Measurements from ENCODE around the gene NDUFS2.
A peak's percentile ranks its signal among the peaks of the same experiment; 100 is the strongest.

Gene NDUFS2

DNA sequence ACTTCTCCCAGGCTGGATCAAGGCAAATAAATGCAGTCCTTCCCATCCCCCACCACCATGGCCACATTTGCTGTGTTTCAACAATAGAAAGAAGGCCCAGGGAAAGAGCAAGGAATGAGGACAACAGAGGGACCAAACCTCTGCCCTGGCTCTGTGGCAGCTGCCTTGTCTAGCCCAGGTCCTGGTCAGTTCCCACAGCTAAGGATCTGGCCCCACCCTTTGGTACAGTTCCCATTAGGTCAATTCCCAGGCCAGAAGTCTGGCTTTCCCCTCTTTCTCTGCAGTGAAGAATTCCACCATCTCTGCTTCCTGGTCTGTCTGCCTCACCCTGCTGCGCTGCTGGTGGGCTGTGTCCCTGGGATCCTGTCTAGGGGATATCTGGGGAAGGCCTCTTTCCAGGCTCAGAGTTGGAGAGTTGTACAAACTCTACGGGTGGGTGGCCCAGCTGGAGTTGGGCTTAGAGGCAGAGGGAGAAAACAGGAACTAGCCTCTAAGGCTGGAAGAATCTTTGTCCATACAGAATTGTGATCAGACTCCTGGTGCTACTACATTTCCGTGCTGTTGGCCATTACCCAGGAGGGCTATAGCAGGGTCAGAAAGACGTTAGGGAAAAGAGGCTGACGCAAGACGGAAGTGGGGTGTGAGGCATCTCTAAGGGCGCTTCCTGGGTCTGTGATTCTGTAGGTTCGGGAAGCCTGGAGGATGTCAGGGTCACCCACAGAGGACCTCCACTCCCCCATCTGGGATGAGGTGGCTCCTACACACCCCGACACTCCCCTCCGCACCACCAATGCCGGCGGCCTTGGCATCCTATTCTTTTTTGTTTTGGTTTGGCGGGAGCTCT, 953 bp upstream of the NDUFS2 start:
- peak overlapping the region; percentile 88 for H3K27ac ChIP-seq
- TF ChIP-seq, protein P1, sequence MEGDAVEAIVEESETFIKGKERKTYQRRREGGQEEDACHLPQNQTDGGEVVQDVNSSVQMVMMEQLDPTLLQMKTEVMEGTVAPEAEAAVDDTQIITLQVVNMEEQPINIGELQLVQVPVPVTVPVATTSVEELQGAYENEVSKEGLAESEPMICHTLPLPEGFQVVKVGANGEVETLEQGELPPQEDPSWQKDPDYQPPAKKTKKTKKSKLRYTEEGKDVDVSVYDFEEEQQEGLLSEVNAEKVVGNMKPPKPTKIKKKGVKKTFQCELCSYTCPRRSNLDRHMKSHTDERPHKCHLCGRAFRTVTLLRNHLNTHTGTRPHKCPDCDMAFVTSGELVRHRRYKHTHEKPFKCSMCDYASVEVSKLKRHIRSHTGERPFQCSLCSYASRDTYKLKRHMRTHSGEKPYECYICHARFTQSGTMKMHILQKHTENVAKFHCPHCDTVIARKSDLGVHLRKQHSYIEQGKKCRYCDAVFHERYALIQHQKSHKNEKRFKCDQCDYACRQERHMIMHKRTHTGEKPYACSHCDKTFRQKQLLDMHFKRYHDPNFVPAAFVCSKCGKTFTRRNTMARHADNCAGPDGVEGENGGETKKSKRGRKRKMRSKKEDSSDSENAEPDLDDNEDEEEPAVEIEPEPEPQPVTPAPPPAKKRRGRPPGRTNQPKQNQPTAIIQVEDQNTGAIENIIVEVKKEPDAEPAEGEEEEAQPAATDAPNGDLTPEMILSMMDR (conservative IDR thresholded peaks at IDR 0.05) = no peak
- TF ChIP-seq ZFX (IDR thresholded peaks at IDR 0.05) = no peak

DNA sequence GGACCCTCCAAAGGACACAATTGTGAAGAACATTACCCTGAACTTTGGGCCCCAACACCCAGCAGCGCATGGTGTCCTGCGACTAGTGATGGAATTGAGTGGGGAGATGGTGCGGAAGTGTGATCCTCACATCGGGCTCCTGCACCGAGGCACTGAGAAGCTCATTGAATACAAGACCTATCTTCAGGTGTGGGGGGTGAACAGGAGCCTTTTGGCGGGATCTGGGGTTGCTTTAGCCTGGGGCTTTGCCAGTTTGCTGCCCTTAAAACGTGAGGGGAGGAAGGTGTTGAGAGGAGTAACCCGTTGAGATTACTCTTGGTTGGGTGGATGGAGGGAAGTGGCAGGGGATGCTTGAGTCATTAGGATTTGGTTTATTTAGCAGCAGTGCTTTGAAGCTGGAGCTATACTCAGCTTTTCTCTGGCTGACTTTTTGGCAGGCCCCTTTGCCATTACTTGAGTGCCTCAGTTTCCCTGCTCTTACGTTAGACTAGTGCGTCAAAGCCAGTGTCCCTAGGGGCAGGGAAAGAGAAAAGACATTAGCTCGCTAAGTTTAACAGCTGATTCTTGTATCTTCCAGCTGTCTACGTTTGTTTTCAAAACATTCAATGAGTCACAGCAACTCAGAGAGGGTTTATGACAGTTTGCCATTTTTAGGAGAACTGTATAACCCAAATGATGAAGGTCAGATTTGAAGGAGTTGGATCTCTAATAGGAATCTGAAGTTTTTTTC, 4.4 kb downstream of the NDUFS2 start:
- TF ChIP-seq, protein P1 (conservative IDR thresholded peaks at IDR 0.05) = no peak
- TF ChIP-seq ZFX (IDR thresholded peaks at IDR 0.05) = no peak
- no peak overlapping the region for H3K27ac ChIP-seq

DNA sequence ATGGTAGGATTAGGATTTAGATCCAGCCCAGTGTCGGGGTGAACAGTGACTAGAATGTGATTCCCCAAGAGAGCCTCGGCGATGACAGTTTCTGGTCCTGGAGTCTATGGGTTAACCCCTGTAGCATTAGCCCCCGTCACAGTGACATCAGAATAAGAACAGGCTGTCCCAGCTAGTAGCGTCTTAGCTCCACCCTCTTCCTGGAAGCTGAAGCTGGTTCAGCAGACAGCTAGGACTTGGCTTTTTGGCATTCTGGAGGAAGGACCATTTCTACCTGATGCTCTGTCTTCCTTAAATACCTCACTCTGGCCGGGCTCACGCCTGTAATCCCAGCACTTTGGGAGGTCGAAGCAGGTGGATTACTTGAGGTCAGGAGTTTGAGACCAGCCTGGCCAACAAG, 5.0 kb downstream of the NDUFS2 start:
- TF ChIP-seq ZFX (IDR thresholded peaks at IDR 0.05) = no peak
- TF ChIP-seq, protein P1 (conservative IDR thresholded peaks at IDR 0.05) = no peak
- H3K27ac ChIP-seq = no peak overlapping the region

DNA sequence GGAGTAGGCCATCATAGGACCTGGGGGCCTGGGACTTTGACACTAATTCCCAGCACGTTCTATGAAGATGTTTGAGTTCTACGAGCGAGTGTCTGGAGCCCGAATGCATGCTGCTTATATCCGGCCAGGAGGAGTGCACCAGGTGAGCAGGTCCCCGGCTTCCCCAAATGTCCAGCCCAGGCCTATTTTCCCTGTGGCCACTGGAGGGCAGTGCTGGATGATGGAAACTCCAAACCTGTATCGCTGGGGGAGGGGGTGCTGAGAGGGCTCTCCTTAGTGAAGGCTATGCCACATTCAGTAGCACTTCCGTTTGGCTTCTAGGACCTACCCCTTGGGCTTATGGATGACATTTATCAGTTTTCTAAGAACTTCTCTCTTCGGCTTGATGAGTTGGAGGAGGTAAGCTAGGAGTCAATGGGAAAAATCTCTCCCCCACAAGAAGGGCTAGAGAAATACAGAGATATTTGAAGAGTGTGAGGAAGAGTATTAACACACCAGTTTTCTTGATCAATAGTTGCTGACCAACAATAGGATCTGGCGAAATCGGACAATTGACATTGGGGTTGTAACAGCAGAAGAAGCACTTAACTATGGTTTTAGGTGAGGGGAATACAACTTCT, 7.7 kb downstream of the NDUFS2 start:
- no peak overlapping the region for H3K27ac ChIP-seq
- TF ChIP-seq ZFX (IDR thresholded peaks at IDR 0.05) = no peak
- TF ChIP-seq, protein P1 (conservative IDR thresholded peaks at IDR 0.05) = peak; percentile 97

DNA sequence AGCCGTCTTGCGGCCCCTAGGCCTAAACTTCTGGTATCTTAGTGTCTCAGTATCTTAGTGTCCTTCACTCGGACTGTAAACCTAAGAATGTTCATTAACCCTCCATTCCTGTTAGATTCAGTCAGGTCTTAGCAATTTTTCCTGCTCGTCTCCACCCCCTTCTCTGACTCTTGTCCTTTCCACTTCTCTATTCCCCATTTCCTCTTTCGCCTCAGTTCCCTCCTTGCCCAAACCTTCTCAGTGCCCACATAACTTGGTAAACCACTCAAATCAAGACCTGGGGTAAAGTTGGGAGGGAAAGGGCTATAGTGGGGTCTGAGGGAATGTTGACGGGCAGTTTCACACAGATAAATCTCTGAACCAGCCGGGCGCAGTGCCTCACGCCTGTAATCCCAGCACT, 12.2 kb downstream of the NDUFS2 start:
- TF ChIP-seq, protein P1 (conservative IDR thresholded peaks at IDR 0.05) = no peak
- TF ChIP-seq ZFX (IDR thresholded peaks at IDR 0.05) = no peak
- H3K27ac ChIP-seq = no peak overlapping the region

DNA sequence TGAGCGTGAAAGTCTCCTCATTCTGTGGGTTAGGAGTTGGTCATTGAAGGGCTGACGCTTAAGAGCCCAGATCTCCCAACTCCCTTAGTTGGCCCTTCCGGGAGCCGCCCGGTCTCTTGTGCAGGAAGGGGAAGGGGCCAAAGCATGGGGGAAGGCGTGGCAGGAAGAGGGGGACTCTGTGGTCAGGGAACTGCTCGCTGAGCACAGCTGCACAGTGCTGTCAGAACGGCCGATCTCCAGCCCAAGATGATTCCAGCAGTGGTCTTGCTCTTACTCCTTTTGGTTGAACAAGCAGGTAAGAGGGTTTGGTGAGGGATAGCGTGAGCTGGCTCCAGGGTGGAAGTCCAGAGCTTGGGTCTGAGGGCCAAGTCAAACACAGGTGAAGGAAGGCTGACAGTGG, 12.9 kb downstream of the NDUFS2 start, which contains the start of gene FCER1G:
TSS of gene FCER1G (plus strand) at position 220 of the 400 bp plus-strand sequence. CDS start at position 247, 27 bp downstream.
- no peak within 1 kb of the TSS for H3K27ac ChIP-seq

More for the DNA sequence above, 12.9 kb downstream of the NDUFS2 start, which contains the start of gene FCER1G:
- no peak for TF ChIP-seq ZFX (IDR thresholded peaks at IDR 0.05)
- TF ChIP-seq, protein P1 (conservative IDR thresholded peaks at IDR 0.05) = no peak
